ENCODE measurements around the gene PPM1N.

DNA sequence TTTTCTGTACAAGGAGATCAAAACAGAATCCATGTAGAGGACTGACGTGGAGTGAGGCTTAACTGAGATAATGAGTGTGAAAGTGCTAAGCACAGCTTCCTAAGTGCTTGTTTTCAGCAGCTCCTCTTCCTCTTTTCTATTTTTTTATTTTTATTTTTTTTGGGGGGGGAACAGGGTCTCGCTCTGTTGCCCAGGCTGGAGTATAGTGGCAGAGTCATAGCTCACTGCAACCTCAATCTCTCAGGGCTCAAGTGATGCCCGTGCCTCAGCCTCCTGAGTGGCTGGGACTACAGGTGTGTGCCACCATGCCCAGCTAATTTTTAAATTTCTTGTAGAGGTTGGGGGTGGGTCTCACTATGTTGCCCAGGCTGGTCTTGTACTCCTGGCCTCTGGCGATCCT lies 36.1 kb upstream of the PPM1N start:
- no peak for TF ChIP-seq POLR2A (IDR thresholded peaks at IDR 0.05)
- TF ChIP-seq, protein P1, sequence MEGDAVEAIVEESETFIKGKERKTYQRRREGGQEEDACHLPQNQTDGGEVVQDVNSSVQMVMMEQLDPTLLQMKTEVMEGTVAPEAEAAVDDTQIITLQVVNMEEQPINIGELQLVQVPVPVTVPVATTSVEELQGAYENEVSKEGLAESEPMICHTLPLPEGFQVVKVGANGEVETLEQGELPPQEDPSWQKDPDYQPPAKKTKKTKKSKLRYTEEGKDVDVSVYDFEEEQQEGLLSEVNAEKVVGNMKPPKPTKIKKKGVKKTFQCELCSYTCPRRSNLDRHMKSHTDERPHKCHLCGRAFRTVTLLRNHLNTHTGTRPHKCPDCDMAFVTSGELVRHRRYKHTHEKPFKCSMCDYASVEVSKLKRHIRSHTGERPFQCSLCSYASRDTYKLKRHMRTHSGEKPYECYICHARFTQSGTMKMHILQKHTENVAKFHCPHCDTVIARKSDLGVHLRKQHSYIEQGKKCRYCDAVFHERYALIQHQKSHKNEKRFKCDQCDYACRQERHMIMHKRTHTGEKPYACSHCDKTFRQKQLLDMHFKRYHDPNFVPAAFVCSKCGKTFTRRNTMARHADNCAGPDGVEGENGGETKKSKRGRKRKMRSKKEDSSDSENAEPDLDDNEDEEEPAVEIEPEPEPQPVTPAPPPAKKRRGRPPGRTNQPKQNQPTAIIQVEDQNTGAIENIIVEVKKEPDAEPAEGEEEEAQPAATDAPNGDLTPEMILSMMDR (IDR thresholded peaks at IDR 0.05): no peak

Data from testis (tissue), 2 donors.